Progenitor cell of endocrine pancreas (in vitro differentiated cells): ENCODE results near the gene HGS. TPM values are rescaled to one million over a fixed set of nuclear protein-coding genes. Genes with fewer than 3 reads are reported as not detected.

Source experiments
- DNase-seq: peaks from one replicate; pipeline ENCODE4 v3.0.0; 2021; ENCODE audit warnings: low spot score; ENCODE audit not compliant: unreplicated experiment
- H3K27ac Mint-ChIP-seq: 2 replicates; pipeline ENCODE4 v1.8.0; 2021; ENCODE audit warnings: mild to moderate bottlenecking, moderate library complexity, mixed read lengths
- H3K27me3 Mint-ChIP-seq: 2 replicates; pipeline ENCODE4 v1.8.0; 2021; ENCODE audit warnings: mixed read lengths
- H3K36me3 Mint-ChIP-seq: 2 replicates; pipeline ENCODE4 v1.8.0; 2022; ENCODE audit warnings: mixed read lengths; ENCODE audit not compliant: insufficient read depth
- H3K4me1 Mint-ChIP-seq: 2 replicates; pipeline ENCODE4 v1.8.0; 2021; ENCODE audit warnings: low read depth, mixed read lengths
- H3K4me3 Mint-ChIP-seq: 2 replicates; pipeline ENCODE4 v1.8.0; 2021; ENCODE audit warnings: low read depth, mild to moderate bottlenecking, moderate library complexity, mixed read lengths
- H3K9me3 Mint-ChIP-seq: 2 replicates; pipeline ENCODE4 v1.8.0; 2021; ENCODE audit warnings: low read depth, mixed read lengths
- CTCF ChIP-seq: fragments of 200-600 bp; sonication (generic); IDR thresholded peaks from one replicate; pipeline ENCODE4 v1.5.0; 2021; ENCODE audit warnings: antibody characterized with exemption, mild to moderate bottlenecking; ENCODE audit not compliant: unreplicated experiment
- total RNA-seq: library from RNA; stranded (reverse); gene quantifications from 2 replicates; pipeline ENCODE4 v1.2.1, GENCODE V29; 2021

Gene HGS
- total RNA-seq, 1 donor from 2014 or later: 127 TPM

- peaks cover 7% of the 10 kb centered on the region for H3K36me3 Mint-ChIP-seq
- H3K4me3 Mint-ChIP-seq: no peak overlapping the region
- H3K9me3 Mint-ChIP-seq: no peaks in the 10 kb centered on the region
- DNase-seq: no peak
- H3K4me1 Mint-ChIP-seq: peaks cover 18% of the 10 kb centered on the region
- no peak overlapping the region for H3K27ac Mint-ChIP-seq
- TF ChIP-seq CTCF: no peak
- H3K27me3 Mint-ChIP-seq: peaks cover 5% of the 10 kb centered on the region
Observed at GRCh38 chr17:81706757-81707624, 23.2 kb downstream of the HGS start.

GRCh38 chr17:81707725-81708646 is 24.2 kb downstream of the HGS start:
- Mint-ChIP-seq H3K27me3 (peaks cover 5% of the 10 kb centered on the region), H3K27ac (no peak overlapping the region), H3K4me3 (no peak overlapping the region), H3K9me3 (no peaks in the 10 kb centered on the region), H3K36me3 (peaks cover 7% of the 10 kb centered on the region), H3K4me1 (peaks cover 14% of the 10 kb centered on the region)
- TF ChIP-seq CTCF: no peak
- DNase-seq: no peak

- TF ChIP-seq CTCF: no peak
- Mint-ChIP-seq H3K4me3 (no peak overlapping the region), H3K4me1 (peaks cover 18% of the 10 kb centered on the region), H3K36me3 (peaks cover 7% of the 10 kb centered on the region), H3K27ac (no peak overlapping the region), H3K9me3 (no peaks in the 10 kb centered on the region), H3K27me3 (peaks cover 5% of the 10 kb centered on the region)
- DNase-seq: no peak
Observed at GRCh38 chr17:81708739-81709185, 25.0 kb downstream of the HGS start.

GRCh38 chr17:81710514-81711308 is 26.9 kb downstream of the HGS start:
- Mint-ChIP-seq H3K27ac (peak overlapping the region; percentile 69), H3K4me3 (peak overlapping the region; percentile 63), H3K36me3 (peaks cover 6% of the 10 kb centered on the region), H3K9me3 (no peaks in the 10 kb centered on the region), H3K4me1 (peaks cover 20% of the 10 kb centered on the region), H3K27me3 (peaks cover 5% of the 10 kb centered on the region)
- no peak for DNase-seq
- TF ChIP-seq CTCF: no peak
